ENCODE measurements around the gene BEST4. TPM values are rescaled to one million over a fixed set of nuclear protein-coding genes. Genes with fewer than 3 reads are reported as not detected.
"Not testable (repeated sequence)": the region's sequence is repeated elsewhere in the genome, so short reads cannot be mapped to it uniquely, and the experiment has no call there.

BEST4 gene
- total RNA-seq, 1 donor from 2014 or later = 0.91 TPM

GRCh38 chr1:44803312-44804095 is 15.5 kb upstream of the BEST4 start:
- peak overlapping the region; percentile 48 for H3K27ac Mint-ChIP-seq
- H3K27me3 Mint-ChIP-seq (ENCODE audit: low read depth) = no peaks in the 10 kb centered on the region
- DNase-seq (ENCODE audit: low spot score) = no peak
- peaks cover 45% of the 10 kb centered on the region for H3K4me1 Mint-ChIP-seq (ENCODE audit: low read depth)
- no peaks in the 10 kb centered on the region for H3K9me3 Mint-ChIP-seq
- H3K4me3 Mint-ChIP-seq (ENCODE audit: low read depth) = peak overlapping the region; percentile 91
- intact Hi-C loops (cut with micrococcal nuclease) = loop anchor here (5.0 to 10.0 kb wide), 3 partner anchors 209 to 881 kb away; partner anchors contain the start of genes GPBP1L1, HECTD3, NASP and TMEM69
- peaks cover 69% of the 10 kb centered on the region for H3K36me3 Mint-ChIP-seq (ENCODE audit: low read depth)

- intact Hi-C loops (cut with micrococcal nuclease) = loop anchor here (5.0 to 10.0 kb wide), 3 partner anchors 209 to 882 kb away; partner anchors contain the start of genes GPBP1L1, HECTD3, NASP and TMEM69
- Mint-ChIP-seq H3K9me3 (no peaks in the 10 kb centered on the region), H3K27me3 (ENCODE audit: low read depth) (no peaks in the 10 kb centered on the region), H3K4me1 (ENCODE audit: low read depth) (peaks cover 41% of the 10 kb centered on the region), H3K4me3 (ENCODE audit: low read depth) (peak overlapping the region; percentile 91), H3K27ac (peak overlapping the region; percentile 48), H3K36me3 (ENCODE audit: low read depth) (peaks cover 65% of the 10 kb centered on the region)
- DNase-seq (ENCODE audit: low spot score) = no peak
Observed at GRCh38 chr1:44803062-44803311, 15.0 kb upstream of the BEST4 start.

GRCh38 chr1:44802306-44803061 is 14.5 kb upstream of the BEST4 start:
- Mint-ChIP-seq H3K27me3 (ENCODE audit: low read depth) (no peaks in the 10 kb centered on the region), H3K9me3 (no peaks in the 10 kb centered on the region), H3K27ac (peak overlapping the region; percentile 74), H3K36me3 (ENCODE audit: low read depth) (peaks cover 64% of the 10 kb centered on the region), H3K4me1 (ENCODE audit: low read depth) (peaks cover 36% of the 10 kb centered on the region), H3K4me3 (ENCODE audit: low read depth) (peak overlapping the region; percentile 91)
- DNase-seq (ENCODE audit: low spot score) = no peak
- intact Hi-C loops (cut with micrococcal nuclease) = loop anchor here (5.0 to 10.0 kb wide), 3 partner anchors 210 to 882 kb away; partner anchors contain the start of genes GPBP1L1, HECTD3, NASP and TMEM69

GRCh38 chr1:44801491-44802305 is 13.7 kb upstream of the BEST4 start:
- peaks cover 56% of the 10 kb centered on the region for H3K36me3 Mint-ChIP-seq (ENCODE audit: low read depth)
- peak overlapping the region; percentile 91 for H3K4me3 Mint-ChIP-seq (ENCODE audit: low read depth)
- peaks cover 29% of the 10 kb centered on the region for H3K4me1 Mint-ChIP-seq (ENCODE audit: low read depth)
- no peaks in the 10 kb centered on the region for H3K9me3 Mint-ChIP-seq
- H3K27ac Mint-ChIP-seq = peak overlapping the region; percentile 98
- no peak for DNase-seq (ENCODE audit: low spot score)
- no peaks in the 10 kb centered on the region for H3K27me3 Mint-ChIP-seq (ENCODE audit: low read depth)
- intact Hi-C loops (cut with micrococcal nuclease) = loop anchor here (1.0 to 10.0 kb wide), 4 partner anchors 8 to 883 kb away; partner anchors contain the start of genes GPBP1L1, HECTD3, NASP and TMEM69

GRCh38 chr1:44799770-44800584 is 12.0 kb upstream of the BEST4 start, which contains the start of gene PLK3:
Gene PLK3, plus strand, starts transcription at chr1:44800377. Its CDS starts 87 bp downstream, at chr1:44800464.
- H3K4me1 Mint-ChIP-seq (ENCODE audit: low read depth) = peaks cover 23% of the 10 kb centered on the region
- peaks cover 43% of the 10 kb centered on the region for H3K36me3 Mint-ChIP-seq (ENCODE audit: low read depth)
- peak within 1 kb of the TSS; percentile 97 for H3K4me3 Mint-ChIP-seq (ENCODE audit: low read depth)
- no peaks in the 10 kb centered on the region for H3K27me3 Mint-ChIP-seq (ENCODE audit: low read depth)
- peak; percentile 97 for DNase-seq (ENCODE audit: low spot score)
- H3K9me3 Mint-ChIP-seq = no peaks in the 10 kb centered on the region
- intact Hi-C loops (cut with micrococcal nuclease) = loop anchor here (2.0 to 10.0 kb wide), 5 partner anchors 15 to 1447 kb away; partner anchors contain the start of genes GPBP1L1, HECTD3, NASP and RAD54L
- peak within 1 kb of the TSS; percentile 99 for H3K27ac Mint-ChIP-seq

DNA sequence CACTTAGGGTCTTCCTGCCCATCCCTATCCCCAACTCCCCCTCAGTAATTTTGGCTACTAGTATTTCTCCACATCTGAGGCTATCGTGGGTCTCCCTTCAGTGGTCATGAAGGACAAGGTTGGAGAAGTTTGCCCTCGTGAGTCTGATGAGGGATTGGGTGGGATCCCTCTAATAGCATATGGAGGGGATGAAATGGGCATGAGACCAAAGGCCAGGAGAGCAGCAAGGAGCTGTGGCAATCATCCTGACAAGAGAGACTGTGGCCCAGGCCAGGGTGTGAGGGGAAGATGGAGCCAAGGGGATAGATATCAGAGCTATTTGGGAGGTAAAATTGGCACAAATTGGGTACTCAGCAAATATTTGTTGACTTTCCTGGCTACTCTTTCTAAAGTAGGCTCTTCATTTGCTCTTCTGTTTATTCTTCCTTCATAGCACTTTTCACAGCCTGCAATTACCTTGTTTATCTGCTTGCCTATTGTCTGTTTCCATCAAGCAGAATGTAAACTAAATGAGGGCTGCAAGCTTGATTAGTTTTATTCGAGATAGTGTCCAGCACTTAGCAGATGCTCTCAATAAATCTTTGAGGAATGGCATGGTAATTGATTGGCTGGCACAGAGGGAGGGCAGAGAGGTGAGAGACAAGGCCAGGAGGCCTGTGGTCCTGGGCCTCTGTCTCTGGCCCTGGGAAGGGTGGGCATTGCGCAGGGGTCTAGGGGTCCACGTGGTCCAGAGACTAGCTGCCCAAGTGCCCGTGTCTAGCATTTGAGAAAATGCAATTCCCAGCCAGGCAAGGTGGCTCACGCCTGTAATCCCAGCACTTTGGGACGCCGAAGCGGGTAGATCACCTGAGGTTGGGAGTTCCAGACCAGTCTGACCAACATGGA is 10.8 kb upstream of the BEST4 start:
- peaks cover 20% of the 10 kb centered on the region for H3K4me1 Mint-ChIP-seq (ENCODE audit: low read depth)
- peak overlapping the region; percentile 97 for H3K4me3 Mint-ChIP-seq (ENCODE audit: low read depth)
- intact Hi-C loops (cut with micrococcal nuclease) = loop anchor here (2.0 kb wide), 2 partner anchors 14 to 1448 kb away; partner anchors contain the start of gene RAD54L
- no peaks in the 10 kb centered on the region for H3K9me3 Mint-ChIP-seq
- H3K27me3 Mint-ChIP-seq (ENCODE audit: low read depth) = no peaks in the 10 kb centered on the region
- DNase-seq (ENCODE audit: low spot score) = no peak
- peaks cover 31% of the 10 kb centered on the region for H3K36me3 Mint-ChIP-seq (ENCODE audit: low read depth)
- peak overlapping the region; percentile 99 for H3K27ac Mint-ChIP-seq

DNA sequence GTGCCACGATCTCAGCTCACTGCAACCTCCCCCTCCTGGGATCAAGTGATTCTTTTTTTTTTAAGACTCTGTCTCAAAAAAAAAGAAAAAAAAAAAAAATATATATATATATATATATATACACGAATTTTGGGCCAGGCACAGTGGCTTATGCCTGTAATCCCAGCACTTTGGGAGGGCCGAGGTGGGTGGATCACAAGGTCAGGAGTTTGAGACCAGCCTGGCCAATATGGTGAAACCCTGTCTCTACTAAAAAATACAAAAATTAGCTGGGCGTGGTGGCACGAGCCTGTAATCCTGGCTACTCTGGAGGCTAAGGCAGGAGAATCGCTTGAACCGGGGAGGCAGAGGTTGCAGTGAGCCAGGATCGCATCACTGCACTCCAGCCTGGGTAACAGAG is 9.9 kb upstream of the BEST4 start:
- H3K27ac Mint-ChIP-seq; DNase-seq (ENCODE audit: low spot score): not testable (repeated sequence)

DNA sequence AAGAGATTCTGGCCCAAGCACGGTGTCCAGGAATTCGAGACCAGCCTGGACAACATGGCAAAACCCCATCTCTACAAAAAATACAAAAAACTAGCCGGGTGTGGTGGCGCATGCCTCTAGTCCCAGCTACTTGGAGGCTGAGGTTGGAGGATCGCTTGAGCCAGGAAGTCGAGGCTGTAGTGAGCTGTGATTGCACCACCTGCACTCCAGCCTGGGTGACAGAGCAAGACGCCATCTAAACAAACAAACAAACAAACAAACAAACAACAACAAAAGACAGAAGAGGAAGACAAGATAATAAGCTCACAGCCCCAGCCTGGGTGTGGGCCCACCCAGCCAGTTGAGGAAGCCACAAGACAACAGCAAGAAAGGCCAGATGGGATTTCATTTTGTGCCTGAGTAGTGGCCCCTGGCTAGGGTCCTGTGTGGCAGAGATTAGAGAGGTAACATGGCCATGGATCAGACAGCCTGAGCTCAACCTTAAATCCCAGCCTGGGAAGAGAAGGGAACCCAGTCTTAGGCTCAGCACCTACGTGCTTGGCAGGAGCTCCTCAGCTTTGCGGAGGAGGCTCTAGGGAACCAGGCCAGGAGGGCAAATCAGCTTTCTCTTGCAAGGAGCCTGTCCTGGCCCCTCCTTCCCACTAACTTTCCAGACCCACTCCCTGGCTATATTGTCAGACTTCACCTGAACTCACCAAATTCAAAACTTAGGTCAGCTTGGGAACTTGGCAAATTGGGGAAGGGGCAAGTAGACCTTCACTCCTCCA is 4.9 kb upstream of the BEST4 start:
- no peaks in the 10 kb centered on the region for H3K9me3 Mint-ChIP-seq
- intact Hi-C loops (cut with micrococcal nuclease) = no loop called here
- no peak for DNase-seq (ENCODE audit: low spot score)
- H3K4me3 Mint-ChIP-seq (ENCODE audit: low read depth) = no peak overlapping the region
- H3K27me3 Mint-ChIP-seq (ENCODE audit: low read depth) = no peaks in the 10 kb centered on the region
- no peak overlapping the region for H3K27ac Mint-ChIP-seq
- no peaks in the 10 kb centered on the region for H3K36me3 Mint-ChIP-seq (ENCODE audit: low read depth)
- H3K4me1 Mint-ChIP-seq (ENCODE audit: low read depth) = peaks cover 2% of the 10 kb centered on the region

More for the DNA sequence above, 9.9 kb upstream of the BEST4 start:
- H3K9me3 Mint-ChIP-seq; H3K27me3 Mint-ChIP-seq (ENCODE audit: low read depth); H3K4me3 Mint-ChIP-seq (ENCODE audit: low read depth): not testable (repeated sequence)
- peaks cover 17% of the 10 kb centered on the region for H3K4me1 Mint-ChIP-seq (ENCODE audit: low read depth)
- intact Hi-C loops (cut with micrococcal nuclease) = loop anchor here (2.0 kb wide), 2 partner anchors 13 to 1449 kb away; partner anchors contain the start of gene RAD54L
- H3K36me3 Mint-ChIP-seq (ENCODE audit: low read depth) = peaks cover 22% of the 10 kb centered on the region

DNA sequence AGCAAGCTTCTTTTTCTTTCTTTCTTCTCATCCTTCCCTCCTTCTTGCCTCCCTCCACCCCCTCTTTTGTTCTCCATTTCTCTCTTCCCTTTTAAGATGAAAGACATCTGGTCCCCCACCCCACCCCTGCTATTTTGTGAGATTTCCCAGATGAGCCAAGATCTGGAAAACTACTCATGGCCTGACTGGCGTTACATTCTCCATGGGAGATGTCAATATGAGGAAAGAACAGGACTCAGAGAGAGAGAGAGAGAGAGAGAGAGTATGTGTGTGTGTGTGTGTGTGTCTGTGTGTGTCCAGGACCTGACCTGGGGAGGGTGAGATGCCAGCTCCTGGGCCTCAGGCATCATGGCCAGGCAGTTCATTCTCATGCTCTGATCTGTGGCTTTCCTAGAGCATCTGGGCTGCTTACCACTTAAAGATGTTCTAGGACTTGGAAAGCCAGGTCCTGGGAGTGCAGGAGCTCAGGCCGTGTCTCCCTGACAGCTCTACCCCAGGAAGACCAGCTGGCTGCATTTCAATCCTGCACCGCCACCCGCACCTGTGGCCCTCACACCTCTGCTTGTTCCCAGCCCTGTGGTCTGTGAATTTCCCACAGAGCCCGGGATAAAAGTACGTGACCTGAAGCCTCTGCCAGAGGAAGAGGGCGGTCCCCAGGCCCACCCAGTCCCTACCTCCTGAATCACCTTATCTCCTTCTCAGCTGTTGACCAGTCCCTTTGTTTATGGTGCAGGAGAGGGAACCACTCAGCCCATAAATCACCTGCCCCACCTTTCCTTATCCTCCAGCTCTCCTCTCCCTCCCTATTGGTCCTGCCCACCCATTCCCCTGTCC is 3.2 kb upstream of the BEST4 start:
- H3K27ac Mint-ChIP-seq = no peak overlapping the region
- intact Hi-C loops (cut with micrococcal nuclease) = no loop called here
- no peaks in the 10 kb centered on the region for H3K36me3 Mint-ChIP-seq (ENCODE audit: low read depth)
- H3K4me3 Mint-ChIP-seq (ENCODE audit: low read depth) = no peak overlapping the region
- no peaks in the 10 kb centered on the region for H3K27me3 Mint-ChIP-seq (ENCODE audit: low read depth)
- no peaks in the 10 kb centered on the region for H3K9me3 Mint-ChIP-seq
- no peak for DNase-seq (ENCODE audit: low spot score)
- peaks cover 6% of the 10 kb centered on the region for H3K4me1 Mint-ChIP-seq (ENCODE audit: low read depth)

GRCh38 chr1:44787506-44787905 is 464 bp downstream of the BEST4 start:
- Mint-ChIP-seq H3K27me3 (ENCODE audit: low read depth) (no peaks in the 10 kb centered on the region), H3K36me3 (ENCODE audit: low read depth) (peaks cover 12% of the 10 kb centered on the region), H3K27ac (no peak overlapping the region), H3K9me3 (no peaks in the 10 kb centered on the region), H3K4me3 (ENCODE audit: low read depth) (no peak overlapping the region), H3K4me1 (ENCODE audit: low read depth) (peaks cover 28% of the 10 kb centered on the region)
- intact Hi-C loops (cut with micrococcal nuclease) = loop anchor here (5.0 kb wide), 2 partner anchors 35 to 225 kb away; partner anchors contain the start of genes HECTD3 and UROD
- DNase-seq (ENCODE audit: low spot score) = no peak

Measured in activated T-helper 2 cell treated with anti-CD3 and anti-CD28 coated beads, Interferon-gamma antibody, Interleukin-2, Interleukin-4, amounts not matched to agents 10 μg/mL and 5 μg/mL and 100 μg/mL, durations not matched to agents 14 hours and 24 hours and 36 hours (primary cell).